ENCODE results near the gene PLPPR1. TPM values are rescaled to one million over a fixed set of nuclear protein-coding genes. Genes with fewer than 3 reads are reported as not detected.

The PLPPR1 gene
- total RNA-seq, 2 experiments from 2014 or later, result not detected

GRCh38 chr9:101072259-101072658 lies 43.7 kb downstream of the PLPPR1 start:
- H3K4me1 Mint-ChIP-seq (ENCODE audit: low read depth), result no peaks in the 10 kb centered on the region
- intact Hi-C loops (cut with micrococcal nuclease), result no loop called here
- ATAC-seq (no peak), DNase-seq (no peak)
- no peak overlapping the region for H3K4me3 Mint-ChIP-seq
- H3K27ac Mint-ChIP-seq, result no peak overlapping the region
- H3K36me3 Mint-ChIP-seq (ENCODE audit: low read depth), result no peaks in the 10 kb centered on the region
- H3K27me3 Mint-ChIP-seq, result no peaks in the 10 kb centered on the region
- ChIA-PET POLR2A (interaction anchor here (0.6 kb wide), 1 partner anchor 15 kb away, joined by 4 read pairs; no protein-coding TSS in a partner anchor), CTCF (no interaction called here)
- H3K9me3 Mint-ChIP-seq, result no peaks in the 10 kb centered on the region
- TF ChIP-seq, protein P1, sequence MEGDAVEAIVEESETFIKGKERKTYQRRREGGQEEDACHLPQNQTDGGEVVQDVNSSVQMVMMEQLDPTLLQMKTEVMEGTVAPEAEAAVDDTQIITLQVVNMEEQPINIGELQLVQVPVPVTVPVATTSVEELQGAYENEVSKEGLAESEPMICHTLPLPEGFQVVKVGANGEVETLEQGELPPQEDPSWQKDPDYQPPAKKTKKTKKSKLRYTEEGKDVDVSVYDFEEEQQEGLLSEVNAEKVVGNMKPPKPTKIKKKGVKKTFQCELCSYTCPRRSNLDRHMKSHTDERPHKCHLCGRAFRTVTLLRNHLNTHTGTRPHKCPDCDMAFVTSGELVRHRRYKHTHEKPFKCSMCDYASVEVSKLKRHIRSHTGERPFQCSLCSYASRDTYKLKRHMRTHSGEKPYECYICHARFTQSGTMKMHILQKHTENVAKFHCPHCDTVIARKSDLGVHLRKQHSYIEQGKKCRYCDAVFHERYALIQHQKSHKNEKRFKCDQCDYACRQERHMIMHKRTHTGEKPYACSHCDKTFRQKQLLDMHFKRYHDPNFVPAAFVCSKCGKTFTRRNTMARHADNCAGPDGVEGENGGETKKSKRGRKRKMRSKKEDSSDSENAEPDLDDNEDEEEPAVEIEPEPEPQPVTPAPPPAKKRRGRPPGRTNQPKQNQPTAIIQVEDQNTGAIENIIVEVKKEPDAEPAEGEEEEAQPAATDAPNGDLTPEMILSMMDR (IDR thresholded peaks at IDR 0.05), result no peak

DNA sequence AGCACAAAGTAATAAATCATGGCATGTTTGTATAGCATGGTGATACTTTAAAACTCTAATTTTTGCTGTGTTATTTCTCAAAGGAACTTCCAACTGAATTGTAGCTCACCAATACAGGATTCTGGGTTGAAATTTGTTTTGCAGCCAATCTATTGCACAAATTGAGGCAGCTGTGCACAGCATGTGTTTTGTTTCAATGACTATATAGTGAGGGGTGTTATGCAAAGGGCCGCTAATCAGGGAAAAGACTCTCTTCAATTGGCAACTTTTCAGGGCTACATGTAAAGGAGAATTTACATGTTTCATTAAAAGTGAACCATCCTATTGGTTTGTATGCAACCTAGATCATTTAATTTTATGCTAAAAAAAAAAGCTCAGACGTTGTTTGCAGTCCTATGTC lies 44.6 kb downstream of the PLPPR1 start:
- TF ChIP-seq, protein P1 (IDR thresholded peaks at IDR 0.05), result no peak
- no peak overlapping the region for H3K4me3 Mint-ChIP-seq
- DNase-seq (no peak), ATAC-seq (no peak)
- no peaks in the 10 kb centered on the region for H3K36me3 Mint-ChIP-seq (ENCODE audit: low read depth)
- ChIA-PET POLR2A (no interaction called here), CTCF (no interaction called here)
- no peaks in the 10 kb centered on the region for H3K4me1 Mint-ChIP-seq (ENCODE audit: low read depth)
- intact Hi-C loops (cut with micrococcal nuclease), result no loop called here
- H3K9me3 Mint-ChIP-seq, result no peaks in the 10 kb centered on the region
- no peak overlapping the region for H3K27ac Mint-ChIP-seq
- no peaks in the 10 kb centered on the region for H3K27me3 Mint-ChIP-seq

GRCh38 chr9:101081641-101082040 lies 53.1 kb downstream of the PLPPR1 start:
- Mint-ChIP-seq H3K27me3 (no peaks in the 10 kb centered on the region), H3K27ac (no peak overlapping the region), H3K9me3 (peaks cover 1% of the 10 kb centered on the region), H3K4me3 (no peak overlapping the region), H3K36me3 (ENCODE audit: low read depth) (no peaks in the 10 kb centered on the region), H3K4me1 (ENCODE audit: low read depth) (no peaks in the 10 kb centered on the region)
- ATAC-seq, result no peak
- ChIA-PET CTCF (no interaction called here), POLR2A (no interaction called here)
- no peak for DNase-seq
- TF ChIP-seq, protein P1 (IDR thresholded peaks at IDR 0.05), result no peak
- intact Hi-C loops (cut with micrococcal nuclease), result no loop called here

- H3K4me1 Mint-ChIP-seq (ENCODE audit: low read depth), result no peaks in the 10 kb centered on the region
- H3K27ac Mint-ChIP-seq, result no peak overlapping the region
- no peaks in the 10 kb centered on the region for H3K36me3 Mint-ChIP-seq (ENCODE audit: low read depth)
- H3K4me3 Mint-ChIP-seq, result no peak overlapping the region
- ATAC-seq, result no peak
- DNase-seq, result no peak
- H3K27me3 Mint-ChIP-seq, result no peaks in the 10 kb centered on the region
- TF ChIP-seq, protein P1 (IDR thresholded peaks at IDR 0.05), result no peak
- ChIA-PET CTCF (no interaction called here), POLR2A (no interaction called here)
- intact Hi-C loops (cut with micrococcal nuclease), result no loop called here
- H3K9me3 Mint-ChIP-seq, result peaks cover 1% of the 10 kb centered on the region
These were observed 55.1 kb downstream of the PLPPR1 start for GRCh38 chr9:101083448-101084202.

GRCh38 chr9:101087426-101087825 lies 58.9 kb downstream of the PLPPR1 start:
- no peak overlapping the region for H3K27ac Mint-ChIP-seq
- H3K27me3 Mint-ChIP-seq, result no peaks in the 10 kb centered on the region
- TF ChIP-seq, protein P1 (IDR thresholded peaks at IDR 0.05), result no peak
- no peak overlapping the region for H3K4me3 Mint-ChIP-seq
- DNase-seq (no peak), ATAC-seq (no peak)
- POLR2A ChIA-PET, result no interaction called here
- intact Hi-C loops (cut with micrococcal nuclease), result no loop called here
- peaks cover 1% of the 10 kb centered on the region for H3K9me3 Mint-ChIP-seq
- H3K36me3 Mint-ChIP-seq (ENCODE audit: low read depth), result no peaks in the 10 kb centered on the region
- CTCF ChIA-PET, result no interaction called here
- no peaks in the 10 kb centered on the region for H3K4me1 Mint-ChIP-seq (ENCODE audit: low read depth)

Data from activated CD8-positive, alpha-beta T cell treated with anti-CD3 and anti-CD28 coated beads for 36 hours (primary cell).